Glomerular endothelial cell (primary cell): Measurements from ENCODE around the gene ARHGEF26. TPM values are rescaled to one million over a fixed set of nuclear protein-coding genes. Genes with fewer than 3 reads are reported as not detected.
"Not testable (repeated sequence)": the region's sequence is repeated elsewhere in the genome, so short reads cannot be mapped to it uniquely, and the experiment has no call there.

Experiments used
- DNase-seq: peaks from one replicate; pipeline ENCODE4 v3.0.0-alpha.2; 2011; ENCODE audit warnings: low read depth, low spot score; ENCODE audit errors: extremely low read depth
- total RNA-seq: library from RNA; depleted of rRNA; stranded (reverse); fragments of >200 nt; gene quantifications from 2 replicates; pipeline ENCODE4 v1.2.3, GENCODE V29; 2015

ARHGEF26 gene
- 0.92 and 4.6 TPM in 2 replicates for total RNA-seq

GRCh38 chr3:154120961-154121700, at the start of gene ARHGEF26:
ARHGEF26 (plus strand) TSS chr3:154121390; CDS start chr3:154121993, 603 bp downstream.
- no peak for DNase-seq

GRCh38 chr3:154074966-154075365, 46.2 kb upstream of the ARHGEF26 start:
- DNase-seq, result no peak

- no peak for DNase-seq
Measured at GRCh38 chr3:154078672-154079071, 42.5 kb upstream of the ARHGEF26 start.

- no peak for DNase-seq
Measured at GRCh38 chr3:154081305-154081704, 39.9 kb upstream of the ARHGEF26 start.

GRCh38 chr3:154085071-154085470, 36.1 kb upstream of the ARHGEF26 start:
- DNase-seq, result no peak

- no peak for DNase-seq
Measured at GRCh38 chr3:154085799-154086198, 35.4 kb upstream of the ARHGEF26 start.

- DNase-seq, result no peak
Measured at GRCh38 chr3:154086286-154086685, 34.9 kb upstream of the ARHGEF26 start.

- not testable (repeated sequence) for DNase-seq
Measured at GRCh38 chr3:154087756-154088480, 33.3 kb upstream of the ARHGEF26 start.

GRCh38 chr3:154089421-154090420, 31.5 kb upstream of the ARHGEF26 start:
- peak; percentile 20 for DNase-seq

GRCh38 chr3:154094051-154094450, 27.1 kb upstream of the ARHGEF26 start:
- no peak for DNase-seq

- no peak for DNase-seq
Measured at GRCh38 chr3:154095832-154096421, 25.3 kb upstream of the ARHGEF26 start.

GRCh38 chr3:154098376-154098775, 22.8 kb upstream of the ARHGEF26 start:
- DNase-seq, result no peak

GRCh38 chr3:154100556-154100955, 20.6 kb upstream of the ARHGEF26 start:
- no peak for DNase-seq

GRCh38 chr3:154101250-154101649, 19.9 kb upstream of the ARHGEF26 start:
- DNase-seq, result no peak

GRCh38 chr3:154102225-154102624, 19.0 kb upstream of the ARHGEF26 start:
- no peak for DNase-seq

- DNase-seq, result no peak
Measured at GRCh38 chr3:154105218-154105975, 15.8 kb upstream of the ARHGEF26 start.

- no peak for DNase-seq
Measured at GRCh38 chr3:154111365-154111935, 9.7 kb upstream of the ARHGEF26 start.

- no peak for DNase-seq
Measured at GRCh38 chr3:154112146-154112852, 8.9 kb upstream of the ARHGEF26 start.

GRCh38 chr3:154113609-154114008, 7.6 kb upstream of the ARHGEF26 start:
- no peak for DNase-seq
